Measurements from ENCODE around the gene POU5F1.

DNA sequence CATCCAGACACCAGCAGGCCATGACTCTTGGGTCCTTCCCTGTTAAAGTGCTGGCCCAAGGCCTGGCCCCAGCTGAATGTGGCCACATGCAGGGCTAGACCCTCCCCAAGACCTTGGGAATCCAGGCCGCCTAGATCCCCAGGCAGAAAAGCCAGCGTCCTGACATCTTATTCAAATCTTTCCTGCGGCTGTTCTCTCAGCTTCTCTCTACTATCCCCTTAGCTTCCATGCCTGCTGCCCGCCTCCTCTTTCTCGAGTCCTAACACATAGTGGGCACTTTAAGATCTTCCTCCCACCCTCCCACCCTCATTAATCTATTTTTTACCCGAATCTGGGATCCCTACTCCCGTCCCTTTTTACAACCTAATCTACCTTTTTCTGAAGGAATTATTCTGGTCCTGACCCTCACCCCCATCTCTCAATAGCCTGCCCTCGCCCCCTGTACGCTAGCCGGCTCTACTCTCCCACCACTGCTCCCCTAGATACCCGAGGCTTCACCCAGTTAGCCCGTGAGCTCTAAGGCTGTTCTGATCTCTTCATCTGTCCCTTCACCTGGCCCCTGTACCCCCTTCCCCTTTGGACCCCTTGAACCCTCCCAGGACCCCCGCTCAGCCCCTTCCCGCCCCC lies 12.9 kb downstream of the POU5F1 start, which contains the start of gene CCHCR1:
- TF ChIP-seq, protein P1, sequence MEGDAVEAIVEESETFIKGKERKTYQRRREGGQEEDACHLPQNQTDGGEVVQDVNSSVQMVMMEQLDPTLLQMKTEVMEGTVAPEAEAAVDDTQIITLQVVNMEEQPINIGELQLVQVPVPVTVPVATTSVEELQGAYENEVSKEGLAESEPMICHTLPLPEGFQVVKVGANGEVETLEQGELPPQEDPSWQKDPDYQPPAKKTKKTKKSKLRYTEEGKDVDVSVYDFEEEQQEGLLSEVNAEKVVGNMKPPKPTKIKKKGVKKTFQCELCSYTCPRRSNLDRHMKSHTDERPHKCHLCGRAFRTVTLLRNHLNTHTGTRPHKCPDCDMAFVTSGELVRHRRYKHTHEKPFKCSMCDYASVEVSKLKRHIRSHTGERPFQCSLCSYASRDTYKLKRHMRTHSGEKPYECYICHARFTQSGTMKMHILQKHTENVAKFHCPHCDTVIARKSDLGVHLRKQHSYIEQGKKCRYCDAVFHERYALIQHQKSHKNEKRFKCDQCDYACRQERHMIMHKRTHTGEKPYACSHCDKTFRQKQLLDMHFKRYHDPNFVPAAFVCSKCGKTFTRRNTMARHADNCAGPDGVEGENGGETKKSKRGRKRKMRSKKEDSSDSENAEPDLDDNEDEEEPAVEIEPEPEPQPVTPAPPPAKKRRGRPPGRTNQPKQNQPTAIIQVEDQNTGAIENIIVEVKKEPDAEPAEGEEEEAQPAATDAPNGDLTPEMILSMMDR (IDR thresholded peaks at IDR 0.05) = peak in 1 of 7 experiments; percentile 3
- peak in 1 of 3 donors; percentile 64 for TF ChIP-seq POLR2A (IDR thresholded peaks at IDR 0.05)
